Measurements from ENCODE around the gene CDK13. TPM values are rescaled to one million over a fixed set of nuclear protein-coding genes. Genes with fewer than 3 reads are reported as not detected.

CDK13 gene
- total and polyA plus RNA-seq, 2 donors (not counting 3 experiments of a cell fraction or from before 2014, with no cell fraction given), result 24.5 to 56.7 TPM

DNA sequence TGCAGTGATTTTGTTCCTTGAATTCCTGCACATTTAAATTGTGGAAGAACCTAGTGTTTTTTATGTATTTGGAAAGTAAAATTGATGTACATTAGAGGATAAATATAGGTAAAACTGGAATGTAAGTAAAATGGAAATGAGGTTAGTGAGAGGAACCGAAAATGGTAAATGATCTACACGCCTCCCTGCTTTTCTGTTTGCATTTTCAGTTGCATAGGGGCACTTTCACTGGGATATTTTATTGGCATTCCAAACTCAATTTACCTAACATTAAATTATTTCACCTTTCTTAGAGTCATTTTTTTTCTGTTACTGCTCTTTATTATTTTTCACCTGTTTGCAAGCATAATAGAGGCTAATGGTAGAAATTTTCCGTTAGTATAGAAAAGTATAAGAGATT, 8.0 kb downstream of the CDK13 start:
- CTCF ChIA-PET, result interaction anchor here (1.3 to 2.4 kb wide), 3 partner anchors 17 to 95 kb away, joined by 4 to 12 read pairs (median 10); no protein-coding TSS in a partner anchor
- DNase-seq (ENCODE audit: low read depth, low spot score) (no peak), FAIRE-seq (no peak)
- H3K79me2 ChIP-seq (ENCODE audit: control insufficient read depth, insufficient read depth, low read length), result peaks cover 89% of the 10 kb centered on the region
- H3K4me1 ChIP-seq (ENCODE audit: control insufficient read depth, extremely low read depth, insufficient read depth, low read length), result peaks cover 12% of the 10 kb centered on the region
- H3K9ac ChIP-seq (replicated peaks; ENCODE audit: extremely low read depth, insufficient read depth, low read length), result no peak overlapping the region
- no peaks in the 10 kb centered on the region for H3K9me3 ChIP-seq (replicated peaks; ENCODE audit: control insufficient read depth, insufficient read depth, low read length)
- H3K4me2 ChIP-seq (ENCODE audit: insufficient read depth, low read length), result no peak overlapping the region
- H4K20me1 ChIP-seq (replicated peaks; ENCODE audit: control insufficient read depth, extremely low read depth, insufficient read depth, low read length), result peaks cover 14% of the 10 kb centered on the region
- intact Hi-C loops (cut with micrococcal nuclease) (no loop called here), dilution Hi-C loops (cut with MboI; ENCODE audit: extremely low pct_ligation_motif_present, low sequenced_read_pairs) (no loop called here)
- TF ChIP-seq POLR2AphosphoS5 (IDR thresholded peaks at IDR 0.05; ENCODE audit: insufficient read depth, low read depth, low read length), result no peak
- no peak for TF ChIP-seq GATA2 (IDR thresholded peaks at IDR 0.05; ENCODE audit: insufficient read depth, insufficient read length, low read depth, low read length)
- no peak for TF ChIP-seq EZH2 (IDR thresholded peaks at IDR 0.05; ENCODE audit: borderline replicate concordance, low read depth, low read length, severe bottlenecking)
- TF ChIP-seq, protein P1, sequence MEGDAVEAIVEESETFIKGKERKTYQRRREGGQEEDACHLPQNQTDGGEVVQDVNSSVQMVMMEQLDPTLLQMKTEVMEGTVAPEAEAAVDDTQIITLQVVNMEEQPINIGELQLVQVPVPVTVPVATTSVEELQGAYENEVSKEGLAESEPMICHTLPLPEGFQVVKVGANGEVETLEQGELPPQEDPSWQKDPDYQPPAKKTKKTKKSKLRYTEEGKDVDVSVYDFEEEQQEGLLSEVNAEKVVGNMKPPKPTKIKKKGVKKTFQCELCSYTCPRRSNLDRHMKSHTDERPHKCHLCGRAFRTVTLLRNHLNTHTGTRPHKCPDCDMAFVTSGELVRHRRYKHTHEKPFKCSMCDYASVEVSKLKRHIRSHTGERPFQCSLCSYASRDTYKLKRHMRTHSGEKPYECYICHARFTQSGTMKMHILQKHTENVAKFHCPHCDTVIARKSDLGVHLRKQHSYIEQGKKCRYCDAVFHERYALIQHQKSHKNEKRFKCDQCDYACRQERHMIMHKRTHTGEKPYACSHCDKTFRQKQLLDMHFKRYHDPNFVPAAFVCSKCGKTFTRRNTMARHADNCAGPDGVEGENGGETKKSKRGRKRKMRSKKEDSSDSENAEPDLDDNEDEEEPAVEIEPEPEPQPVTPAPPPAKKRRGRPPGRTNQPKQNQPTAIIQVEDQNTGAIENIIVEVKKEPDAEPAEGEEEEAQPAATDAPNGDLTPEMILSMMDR (IDR thresholded peaks at IDR 0.05; ENCODE audit: extremely low read depth in 1 of 2, insufficient read depth in 1 of 2, low read depth in 1 of 2, low read length in 2 of 2), result no peak
- no peak for TF ChIP-seq JUN (IDR thresholded peaks at IDR 0.05; ENCODE audit: borderline replicate concordance, insufficient read depth, insufficient read length, low read depth)
- BruUV-seq (replicated peaks), result no TSS peak
- no peaks in the 10 kb centered on the region for H3K27me3 ChIP-seq (ENCODE audit: control insufficient read depth in 2 of 2, insufficient read depth in 2 of 2, low read length in 2 of 2)
- H2AFZ ChIP-seq (ENCODE audit: low read depth, low read length), result no peak overlapping the region
- POLR2A ChIA-PET, result interaction anchor here (0.7 kb wide), 1 partner anchor 94 kb away, joined by 3 read pairs; no protein-coding TSS in a partner anchor
- no peaks in the 10 kb centered on the region for H3K36me3 ChIP-seq (ENCODE audit: control insufficient read depth in 2 of 2, extremely low read depth in 1 of 2, insufficient read depth in 2 of 2, low read length in 2 of 2)
- H3K9me1 ChIP-seq (replicated peaks; ENCODE audit: control insufficient read depth, extremely low read depth, insufficient read depth, low read length), result no peaks in the 10 kb centered on the region
- no peak overlapping the region for H3K4me3 ChIP-seq (replicated peaks in 1 of 3; ENCODE audit: insufficient read depth in 1 of 3, low read depth in 1 of 3, low read length in 3 of 3)
- H3K27ac ChIP-seq (ENCODE audit: insufficient read depth, low read depth, low read length), result no peak overlapping the region
